ENCODE data around the gene PRKCH.

The PRKCH gene

GRCh38 chr14:61297581-61297980 lies 23.8 kb upstream of the PRKCH start:
- TF ChIP-seq FOXP2 (optimal IDR thresholded peaks at IDR 0.05; ENCODE audit: borderline replicate concordance, extremely low read depth, extremely low read length, insufficient read depth) (no peak), TAF1 (IDR thresholded peaks at IDR 0.05; ENCODE audit: borderline replicate concordance, insufficient read depth, low read length) (no peak), REST (IDR thresholded peaks at IDR 0.05; ENCODE audit: insufficient read depth in 1 of 2, low read depth in 2 of 2, low read length in 2 of 2) (no peak), SIN3A (IDR thresholded peaks at IDR 0.05; ENCODE audit: borderline replicate concordance, insufficient read depth, low read length) (no peak), POLR2AphosphoS5 (IDR thresholded peaks at IDR 0.05; ENCODE audit: low read depth, low read length) (no peak)

- TF ChIP-seq POLR2AphosphoS5 (IDR thresholded peaks at IDR 0.05; ENCODE audit: low read depth, low read length) = no peak
- TF ChIP-seq SIN3A (IDR thresholded peaks at IDR 0.05; ENCODE audit: borderline replicate concordance, insufficient read depth, low read length) = no peak
- TF ChIP-seq TAF1 (IDR thresholded peaks at IDR 0.05; ENCODE audit: borderline replicate concordance, insufficient read depth, low read length) = no peak
- TF ChIP-seq FOXP2 (optimal IDR thresholded peaks at IDR 0.05; ENCODE audit: borderline replicate concordance, extremely low read depth, extremely low read length, insufficient read depth) = no peak
- no peak for TF ChIP-seq REST (IDR thresholded peaks at IDR 0.05; ENCODE audit: insufficient read depth in 1 of 2, low read depth in 2 of 2, low read length in 2 of 2)
These were observed 22.6 kb upstream of the PRKCH start for GRCh38 chr14:61298824-61299223.

GRCh38 chr14:61300209-61300608 lies 21.2 kb upstream of the PRKCH start:
- TF ChIP-seq SIN3A (IDR thresholded peaks at IDR 0.05; ENCODE audit: borderline replicate concordance, insufficient read depth, low read length) (no peak), FOXP2 (optimal IDR thresholded peaks at IDR 0.05; ENCODE audit: borderline replicate concordance, extremely low read depth, extremely low read length, insufficient read depth) (no peak), TAF1 (IDR thresholded peaks at IDR 0.05; ENCODE audit: borderline replicate concordance, insufficient read depth, low read length) (no peak), REST (IDR thresholded peaks at IDR 0.05; ENCODE audit: insufficient read depth in 1 of 2, low read depth in 2 of 2, low read length in 2 of 2) (no peak), POLR2AphosphoS5 (IDR thresholded peaks at IDR 0.05; ENCODE audit: low read depth, low read length) (no peak)

- TF ChIP-seq REST (IDR thresholded peaks at IDR 0.05; ENCODE audit: insufficient read depth in 1 of 2, low read depth in 2 of 2, low read length in 2 of 2) = no peak
These were observed 20.6 kb upstream of the PRKCH start for GRCh38 chr14:61300754-61301153.

- TF ChIP-seq SIN3A (IDR thresholded peaks at IDR 0.05; ENCODE audit: borderline replicate concordance, insufficient read depth, low read length) (no peak), REST (IDR thresholded peaks at IDR 0.05; ENCODE audit: insufficient read depth in 1 of 2, low read depth in 2 of 2, low read length in 2 of 2) (no peak)
These were observed 16.7 kb upstream of the PRKCH start for GRCh38 chr14:61304688-61305087.
